Measurements from ENCODE around the gene ATG14. TPM values are rescaled to one million over a fixed set of nuclear protein-coding genes. Genes with fewer than 3 reads are reported as not detected.
"Not testable (repeated sequence)": the region's sequence is repeated elsewhere in the genome, so short reads cannot be mapped to it uniquely, and the experiment has no call there.

ATG14 gene
- total and polyA plus RNA-seq, 5 donors from 2014 or later: 5.8 to 19.0 (median 6.0) TPM

GRCh38 chr14:55430024-55430690 lies 18.5 kb upstream of the ATG14 start:
- no peaks in the 10 kb centered on the region for H3K9me3 ChIP-seq (ENCODE audit: control insufficient read depth in 2 of 2, low read length in 2 of 2)
- H3K9me3 Mint-ChIP-seq: no peaks in the 10 kb centered on the region
- ATAC-seq (ENCODE audit: low read depth in 2 of 2) (peak; percentile 88 to 89), DNase-seq (peak; percentile 27 to 85 (median 72))
- no peaks in the 10 kb centered on the region for H3K36me3 Mint-ChIP-seq
- no peaks in the 10 kb centered on the region for H3K36me3 ChIP-seq (ENCODE audit: control insufficient read depth, insufficient read depth, low read length)
- H3K27ac Mint-ChIP-seq: peak overlapping the region in 2 of 3 donors; percentile 57 to 83
- H3K27me3 ChIP-seq (ENCODE audit: control insufficient read depth, insufficient read depth, low read length): no peaks in the 10 kb centered on the region
- no peak overlapping the region for H3K4me3 ChIP-seq (ENCODE audit: low read depth, low read length)
- no peak overlapping the region for H3K27ac ChIP-seq (ENCODE audit: insufficient read depth, low read length, poor library complexity, severe bottlenecking)
- peaks cover 11% of the 10 kb centered on the region for H3K27me3 Mint-ChIP-seq
- peaks cover 22% of the 10 kb centered on the region for H3K4me1 ChIP-seq (ENCODE audit: control insufficient read depth, insufficient read depth, low read length, poor library complexity, severe bottlenecking)
- H3K4me3 Mint-ChIP-seq: no peak overlapping the region
- H3K4me1 Mint-ChIP-seq: peaks cover 21 to 37% (median 30%) of the 10 kb centered on the region in 4 donors

GRCh38 chr14:55427439-55427838 lies 15.8 kb upstream of the ATG14 start:
- Mint-ChIP-seq H3K4me3 (no peak overlapping the region), H3K4me1 (peaks cover 4 to 17% (median 8%) of the 10 kb centered on the region in 4 donors), H3K9me3 (no peaks in the 10 kb centered on the region), H3K36me3 (no peaks in the 10 kb centered on the region), H3K27ac (no peak overlapping the region), H3K27me3 (peaks cover 17% of the 10 kb centered on the region)
- no peak for DNase-seq
- H3K4me1 ChIP-seq (ENCODE audit: control insufficient read depth, insufficient read depth, low read length, poor library complexity, severe bottlenecking): no peaks in the 10 kb centered on the region
- no peaks in the 10 kb centered on the region for H3K36me3 ChIP-seq (ENCODE audit: control insufficient read depth, insufficient read depth, low read length)
- ATAC-seq (ENCODE audit: low read depth in 2 of 2): no peak
- no peak overlapping the region for H3K4me3 ChIP-seq (ENCODE audit: low read depth, low read length)
- H3K9me3 ChIP-seq (ENCODE audit: control insufficient read depth in 2 of 2, low read length in 2 of 2): no peaks in the 10 kb centered on the region
- no peak overlapping the region for H3K27ac ChIP-seq (ENCODE audit: insufficient read depth, low read length, poor library complexity, severe bottlenecking)
- no peaks in the 10 kb centered on the region for H3K27me3 ChIP-seq (ENCODE audit: control insufficient read depth, insufficient read depth, low read length)

- Mint-ChIP-seq H3K36me3 (no peaks in the 10 kb centered on the region), H3K4me3 (no peak overlapping the region), H3K4me1 (peaks cover 4 to 17% (median 8%) of the 10 kb centered on the region in 4 donors), H3K27me3 (peaks cover 17% of the 10 kb centered on the region), H3K27ac (no peak overlapping the region), H3K9me3 (no peaks in the 10 kb centered on the region)
- DNase-seq (no peak), ATAC-seq (ENCODE audit: low read depth in 2 of 2) (no peak)
- Histone ChIP-seq H3K27ac (ENCODE audit: insufficient read depth, low read length, poor library complexity, severe bottlenecking) (no peak overlapping the region), H3K9me3 (ENCODE audit: control insufficient read depth in 2 of 2, low read length in 2 of 2) (no peaks in the 10 kb centered on the region), H3K4me1 (ENCODE audit: control insufficient read depth, insufficient read depth, low read length, poor library complexity, severe bottlenecking) (no peaks in the 10 kb centered on the region), H3K27me3 (ENCODE audit: control insufficient read depth, insufficient read depth, low read length) (no peaks in the 10 kb centered on the region), H3K4me3 (ENCODE audit: low read depth, low read length) (no peak overlapping the region), H3K36me3 (ENCODE audit: control insufficient read depth, insufficient read depth, low read length) (no peaks in the 10 kb centered on the region)
Measured at GRCh38 chr14:55426891-55427290, 15.3 kb upstream of the ATG14 start.

- no peak overlapping the region for H3K4me3 Mint-ChIP-seq
- H3K4me1 ChIP-seq (ENCODE audit: control insufficient read depth, insufficient read depth, low read length, poor library complexity, severe bottlenecking): no peaks in the 10 kb centered on the region
- no peak overlapping the region for H3K4me3 ChIP-seq (ENCODE audit: low read depth, low read length)
- ATAC-seq (ENCODE audit: low read depth in 2 of 2) (no peak), DNase-seq (no peak)
- H3K9me3 Mint-ChIP-seq: no peaks in the 10 kb centered on the region
- H3K27ac Mint-ChIP-seq: no peak overlapping the region
- H3K36me3 ChIP-seq (ENCODE audit: control insufficient read depth, insufficient read depth, low read length): no peaks in the 10 kb centered on the region
- H3K4me1 Mint-ChIP-seq: peaks cover 3 to 5% (median 4%) of the 10 kb centered on the region in 4 donors
- H3K27me3 ChIP-seq (ENCODE audit: control insufficient read depth, insufficient read depth, low read length): no peaks in the 10 kb centered on the region
- no peaks in the 10 kb centered on the region for H3K36me3 Mint-ChIP-seq
- H3K27ac ChIP-seq (ENCODE audit: insufficient read depth, low read length, poor library complexity, severe bottlenecking): no peak overlapping the region
- H3K27me3 Mint-ChIP-seq: peaks cover 16% of the 10 kb centered on the region
- no peaks in the 10 kb centered on the region for H3K9me3 ChIP-seq (ENCODE audit: control insufficient read depth in 2 of 2, low read length in 2 of 2)
Measured at GRCh38 chr14:55425091-55425490, 13.5 kb upstream of the ATG14 start.

GRCh38 chr14:55423969-55424368 lies 12.3 kb upstream of the ATG14 start:
- Mint-ChIP-seq H3K4me3 (no peak overlapping the region), H3K27me3 (peaks cover 13% of the 10 kb centered on the region), H3K36me3 (no peaks in the 10 kb centered on the region), H3K9me3 (no peaks in the 10 kb centered on the region), H3K27ac (no peak overlapping the region), H3K4me1 (peaks cover 0 to 4% (median 0%) of the 10 kb centered on the region in 4 donors)
- no peaks in the 10 kb centered on the region for H3K9me3 ChIP-seq (ENCODE audit: control insufficient read depth in 2 of 2, low read length in 2 of 2)
- ATAC-seq (ENCODE audit: low read depth in 2 of 2): no peak
- H3K4me3 ChIP-seq (ENCODE audit: low read depth, low read length): no peak overlapping the region
- H3K4me1 ChIP-seq (ENCODE audit: control insufficient read depth, insufficient read depth, low read length, poor library complexity, severe bottlenecking): no peaks in the 10 kb centered on the region
- no peak for DNase-seq
- H3K36me3 ChIP-seq (ENCODE audit: control insufficient read depth, insufficient read depth, low read length): no peaks in the 10 kb centered on the region
- no peak overlapping the region for H3K27ac ChIP-seq (ENCODE audit: insufficient read depth, low read length, poor library complexity, severe bottlenecking)
- H3K27me3 ChIP-seq (ENCODE audit: control insufficient read depth, insufficient read depth, low read length): no peaks in the 10 kb centered on the region

- H3K9me3 ChIP-seq (ENCODE audit: control insufficient read depth in 2 of 2, low read length in 2 of 2); H3K9me3 Mint-ChIP-seq; ATAC-seq (ENCODE audit: low read depth in 2 of 2); H3K4me1 ChIP-seq (ENCODE audit: control insufficient read depth, insufficient read depth, low read length, poor library complexity, severe bottlenecking); H3K4me1 Mint-ChIP-seq; DNase-seq; H3K27ac Mint-ChIP-seq; H3K36me3 Mint-ChIP-seq; H3K4me3 ChIP-seq (ENCODE audit: low read depth, low read length); H3K27me3 ChIP-seq (ENCODE audit: control insufficient read depth, insufficient read depth, low read length); H3K27ac ChIP-seq (ENCODE audit: insufficient read depth, low read length, poor library complexity, severe bottlenecking); H3K36me3 ChIP-seq (ENCODE audit: control insufficient read depth, insufficient read depth, low read length): not testable (repeated sequence)
- peak overlapping the region in 1 of 4 donors; percentile 76 for H3K4me3 Mint-ChIP-seq
- peaks cover 13% of the 10 kb centered on the region for H3K27me3 Mint-ChIP-seq
Measured at GRCh38 chr14:55422338-55422737, 10.7 kb upstream of the ATG14 start.

GRCh38 chr14:55419663-55420062 lies 8.0 kb upstream of the ATG14 start:
- peaks cover 13% of the 10 kb centered on the region for H3K27me3 Mint-ChIP-seq
- Histone ChIP-seq H3K27me3 (ENCODE audit: control insufficient read depth, insufficient read depth, low read length) (peaks cover 3% of the 10 kb centered on the region), H3K36me3 (ENCODE audit: control insufficient read depth, insufficient read depth, low read length) (no peaks in the 10 kb centered on the region), H3K27ac (ENCODE audit: insufficient read depth, low read length, poor library complexity, severe bottlenecking) (no peak overlapping the region), H3K4me3 (ENCODE audit: low read depth, low read length) (no peak overlapping the region), H3K4me1 (ENCODE audit: control insufficient read depth, insufficient read depth, low read length, poor library complexity, severe bottlenecking) (no peaks in the 10 kb centered on the region), H3K9me3 (ENCODE audit: control insufficient read depth in 2 of 2, low read length in 2 of 2) (no peaks in the 10 kb centered on the region)
- no peak overlapping the region for H3K4me3 Mint-ChIP-seq
- ATAC-seq (ENCODE audit: low read depth in 2 of 2) (no peak), DNase-seq (no peak)
- H3K4me1 Mint-ChIP-seq: no peaks in the 10 kb centered on the region
- H3K27ac Mint-ChIP-seq: no peak overlapping the region
- no peaks in the 10 kb centered on the region for H3K9me3 Mint-ChIP-seq
- H3K36me3 Mint-ChIP-seq: no peaks in the 10 kb centered on the region

- H3K27ac Mint-ChIP-seq: no peak overlapping the region
Measured at GRCh38 chr14:55418411-55418810, 6.8 kb upstream of the ATG14 start.

More at GRCh38 chr14:55418411-55418810, 6.8 kb upstream of the ATG14 start:
- no peak overlapping the region for H3K4me3 ChIP-seq (ENCODE audit: low read depth, low read length)
- no peaks in the 10 kb centered on the region for H3K36me3 Mint-ChIP-seq
- no peak for DNase-seq
- H3K9me3 Mint-ChIP-seq: no peaks in the 10 kb centered on the region
- H3K9me3 ChIP-seq (ENCODE audit: control insufficient read depth in 2 of 2, low read length in 2 of 2): no peaks in the 10 kb centered on the region
- no peak overlapping the region for H3K27ac ChIP-seq (ENCODE audit: insufficient read depth, low read length, poor library complexity, severe bottlenecking)
- no peak for ATAC-seq (ENCODE audit: low read depth in 2 of 2)
- no peaks in the 10 kb centered on the region for H3K4me1 ChIP-seq (ENCODE audit: control insufficient read depth, insufficient read depth, low read length, poor library complexity, severe bottlenecking)
- peaks cover 3% of the 10 kb centered on the region for H3K27me3 ChIP-seq (ENCODE audit: control insufficient read depth, insufficient read depth, low read length)
- no peaks in the 10 kb centered on the region for H3K36me3 ChIP-seq (ENCODE audit: control insufficient read depth, insufficient read depth, low read length)
- H3K4me3 Mint-ChIP-seq: no peak overlapping the region
- H3K27me3 Mint-ChIP-seq: peaks cover 11% of the 10 kb centered on the region
- no peaks in the 10 kb centered on the region for H3K4me1 Mint-ChIP-seq
